BJ (cell line): ENCODE results near the gene NR2F1-AS1. TPM values are rescaled to one million over a fixed set of nuclear protein-coding genes. Genes with fewer than 3 reads are reported as not detected.

Source experiments
- CTCF ChIA-PET: fragments of 350-600 bp; formaldehyde crosslinking; extraction: SDS; loops from one replicate; lab custom pipeline; 2021; ENCODE audit warnings: antibody characterized with exemption, inconsistent platforms; lab: Yijun Ruan, JAX
- POLR2A ChIA-PET: fragments of 300-600 bp; sonication (Branson Sonifier 250); formaldehyde crosslinking; extraction: SDS; loops from one replicate; lab custom pipeline; 2021; ENCODE audit warnings: antibody characterized with exemption; lab: Charles Lee
- DNase-seq: peaks from one replicate; pipeline ENCODE4 v3.0.0-alpha.2; 2011; ENCODE audit warnings: low read depth
- H3K27me3 ChIP-seq: 2 replicates; pipeline ENCODE4 v1.6.0; 2011; ENCODE audit warnings: low read length; ENCODE audit not compliant: control insufficient read depth, insufficient read depth
- H3K36me3 ChIP-seq: 2 replicates; pipeline ENCODE4 v1.5.1; 2011; ENCODE audit warnings: low read length; ENCODE audit not compliant: control insufficient read depth, insufficient read depth
- H3K4me3 ChIP-seq: 2 replicates; pipeline ENCODE4 v1.5.1; 2011; ENCODE audit warnings: low read depth, mild to moderate bottlenecking, control low read depth, low read length
- polyA plus RNA-seq: library from polyadenylated mRNA; depleted of rRNA; stranded (reverse); fragments of >200 nt; gene quantifications from 2 replicates; pipeline ENCODE4 v1.2.3, GENCODE V29; 2011
- TF ChIP-seq, protein P1 (sequence below): IDR thresholded peaks from 2 replicates; pipeline ENCODE4 v1.5.1; 2011; ENCODE audit warnings: low read depth, mild to moderate bottlenecking, control low read depth, inconsistent platforms, low read length, moderate library complexity; ENCODE audit not compliant: insufficient read depth

NR2F1-AS1 gene
- polyA plus RNA-seq, 1 experiment = 13.7 TPM

DNA sequence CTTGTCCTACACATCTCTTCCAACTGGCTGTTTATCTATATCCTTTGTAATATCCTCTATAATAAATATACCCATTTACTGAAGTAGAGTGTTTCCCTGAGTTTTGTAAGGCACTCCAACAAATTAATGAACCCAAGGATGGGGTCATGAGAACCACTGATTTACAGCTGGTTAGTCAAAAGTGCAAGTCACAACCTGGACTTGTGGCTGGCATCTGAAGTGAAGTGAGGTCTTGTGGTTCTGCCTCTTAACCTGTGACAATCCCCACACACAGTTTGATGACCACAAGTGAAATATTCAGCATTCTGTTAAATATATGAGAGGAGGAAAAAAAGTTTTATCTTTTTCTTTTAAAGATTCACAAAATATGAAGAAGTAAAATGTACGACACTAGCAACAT is 126.1 kb downstream of the NR2F1-AS1 start:
- CTCF ChIA-PET = interaction anchor here (1.3 kb wide), 1 partner anchor 14 kb away, joined by 3 read pairs; no protein-coding TSS in a partner anchor
- DNase-seq = no peak

GRCh38 chr5:93452255-93452654 is 128.8 kb downstream of the NR2F1-AS1 start:
- ChIA-PET POLR2A (no interaction called here), CTCF (no interaction called here)
- TF ChIP-seq, protein P1, sequence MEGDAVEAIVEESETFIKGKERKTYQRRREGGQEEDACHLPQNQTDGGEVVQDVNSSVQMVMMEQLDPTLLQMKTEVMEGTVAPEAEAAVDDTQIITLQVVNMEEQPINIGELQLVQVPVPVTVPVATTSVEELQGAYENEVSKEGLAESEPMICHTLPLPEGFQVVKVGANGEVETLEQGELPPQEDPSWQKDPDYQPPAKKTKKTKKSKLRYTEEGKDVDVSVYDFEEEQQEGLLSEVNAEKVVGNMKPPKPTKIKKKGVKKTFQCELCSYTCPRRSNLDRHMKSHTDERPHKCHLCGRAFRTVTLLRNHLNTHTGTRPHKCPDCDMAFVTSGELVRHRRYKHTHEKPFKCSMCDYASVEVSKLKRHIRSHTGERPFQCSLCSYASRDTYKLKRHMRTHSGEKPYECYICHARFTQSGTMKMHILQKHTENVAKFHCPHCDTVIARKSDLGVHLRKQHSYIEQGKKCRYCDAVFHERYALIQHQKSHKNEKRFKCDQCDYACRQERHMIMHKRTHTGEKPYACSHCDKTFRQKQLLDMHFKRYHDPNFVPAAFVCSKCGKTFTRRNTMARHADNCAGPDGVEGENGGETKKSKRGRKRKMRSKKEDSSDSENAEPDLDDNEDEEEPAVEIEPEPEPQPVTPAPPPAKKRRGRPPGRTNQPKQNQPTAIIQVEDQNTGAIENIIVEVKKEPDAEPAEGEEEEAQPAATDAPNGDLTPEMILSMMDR = no peak

More for the DNA sequence above, 126.1 kb downstream of the NR2F1-AS1 start:
- H3K27me3 ChIP-seq = no peaks in the 10 kb centered on the region
- H3K36me3 ChIP-seq = no peaks in the 10 kb centered on the region
- TF ChIP-seq, protein P1 = no peak
- POLR2A ChIA-PET = no interaction called here
- H3K4me3 ChIP-seq = no peak overlapping the region

GRCh38 chr5:93438124-93438523 is 142.9 kb downstream of the NR2F1-AS1 start:
- Histone ChIP-seq H3K36me3 (peaks cover 1% of the 10 kb centered on the region; the same call in 1 of the 2 replicates), H3K27me3 (no peaks in the 10 kb centered on the region), H3K4me3 (no peak overlapping the region)
- POLR2A ChIA-PET = no interaction called here
- CTCF ChIA-PET = no interaction called here
- no peak for DNase-seq
- TF ChIP-seq, protein P1 = no peak

More at GRCh38 chr5:93452255-93452654, 128.8 kb downstream of the NR2F1-AS1 start:
- H3K36me3 ChIP-seq = no peaks in the 10 kb centered on the region
- no peak overlapping the region for H3K4me3 ChIP-seq
- H3K27me3 ChIP-seq = no peaks in the 10 kb centered on the region
- DNase-seq = no peak

DNA sequence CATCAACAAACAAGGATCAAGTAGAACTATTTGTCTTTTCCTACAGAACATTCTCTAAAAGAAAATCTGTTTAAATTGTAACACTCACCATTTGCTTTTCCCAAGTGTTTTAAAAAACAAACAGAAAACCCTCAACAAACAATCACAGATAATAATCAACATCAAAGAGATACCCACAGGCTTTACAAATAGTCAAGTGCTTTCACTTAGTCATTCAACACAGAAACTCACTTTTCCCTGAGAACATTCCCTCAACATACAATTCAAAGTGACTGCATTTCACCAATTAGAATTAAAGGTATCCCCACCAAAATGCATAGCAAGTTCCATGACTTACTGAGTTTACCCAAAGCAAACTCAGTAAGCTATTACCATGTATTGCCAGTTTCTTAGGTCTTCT is 144.9 kb downstream of the NR2F1-AS1 start:
- H3K36me3 ChIP-seq = 0 out of 2 replicates have a peak, but pooled peaks cover 1% of the 10 kb centered on the region
- no peak for DNase-seq
- ChIA-PET CTCF (no interaction called here), POLR2A (no interaction called here)
- TF ChIP-seq, protein P1 = no peak
- no peak overlapping the region for H3K4me3 ChIP-seq
- no peaks in the 10 kb centered on the region for H3K27me3 ChIP-seq

GRCh38 chr5:93433422-93433821 is 147.6 kb downstream of the NR2F1-AS1 start:
- CTCF ChIA-PET = no interaction called here
- Histone ChIP-seq H3K36me3 (0 out of 2 replicates have a peak, but pooled peaks cover 1% of the 10 kb centered on the region), H3K4me3 (no peak overlapping the region), H3K27me3 (no peaks in the 10 kb centered on the region)
- TF ChIP-seq, protein P1 = no peak
- POLR2A ChIA-PET = no interaction called here
- DNase-seq = peak; percentile 1
